ENCODE results near the gene FAM237A.

FAM237A gene

GRCh38 chr2:206611736-206612135, 30.6 kb upstream of the FAM237A start:
- peaks cover 5% of the 10 kb centered on the region for H3K4me1 Mint-ChIP-seq

GRCh38 chr2:206614811-206615210, 27.5 kb upstream of the FAM237A start:
- no peak for DNase-seq
- Mint-ChIP-seq H3K27ac (no peak overlapping the region), H3K4me1 (no peaks in the 10 kb centered on the region), H3K27me3 (ENCODE audit: low read depth, poor library complexity) (no peaks in the 10 kb centered on the region), H3K36me3 (ENCODE audit: low read depth) (peaks cover 6% of the 10 kb centered on the region), H3K4me3 (no peak overlapping the region), H3K9me3 (no peaks in the 10 kb centered on the region)
- no peak for TF ChIP-seq CTCF (IDR thresholded peaks at IDR 0.05)

More at GRCh38 chr2:206611736-206612135, 30.6 kb upstream of the FAM237A start:
- no peak for DNase-seq
- Mint-ChIP-seq H3K4me3 (no peak overlapping the region), H3K36me3 (ENCODE audit: low read depth) (peaks cover 6% of the 10 kb centered on the region), H3K27ac (peak overlapping the region; percentile 73), H3K9me3 (no peaks in the 10 kb centered on the region), H3K27me3 (ENCODE audit: low read depth, poor library complexity) (no peaks in the 10 kb centered on the region)
- TF ChIP-seq CTCF (IDR thresholded peaks at IDR 0.05), result no peak

GRCh38 chr2:206615417-206616089, 26.7 kb upstream of the FAM237A start:
- no peaks in the 10 kb centered on the region for H3K27me3 Mint-ChIP-seq (ENCODE audit: low read depth, poor library complexity)
- H3K4me3 Mint-ChIP-seq, result no peak overlapping the region
- H3K9me3 Mint-ChIP-seq, result no peaks in the 10 kb centered on the region
- H3K4me1 Mint-ChIP-seq, result no peaks in the 10 kb centered on the region
- no peak for TF ChIP-seq CTCF (IDR thresholded peaks at IDR 0.05)
- no peak for DNase-seq
- H3K27ac Mint-ChIP-seq, result no peak overlapping the region
- peaks cover 6% of the 10 kb centered on the region for H3K36me3 Mint-ChIP-seq (ENCODE audit: low read depth)

- H3K36me3 Mint-ChIP-seq (ENCODE audit: low read depth), result peaks cover 6% of the 10 kb centered on the region
- no peak overlapping the region for H3K4me3 Mint-ChIP-seq
- no peak overlapping the region for H3K27ac Mint-ChIP-seq
- no peaks in the 10 kb centered on the region for H3K27me3 Mint-ChIP-seq (ENCODE audit: low read depth, poor library complexity)
- DNase-seq, result no peak
- no peaks in the 10 kb centered on the region for H3K9me3 Mint-ChIP-seq
- no peak for TF ChIP-seq CTCF (IDR thresholded peaks at IDR 0.05)
- H3K4me1 Mint-ChIP-seq, result no peaks in the 10 kb centered on the region
Observed at GRCh38 chr2:206616151-206616550, 26.1 kb upstream of the FAM237A start.

- Mint-ChIP-seq H3K4me3 (no peak overlapping the region), H3K4me1 (no peaks in the 10 kb centered on the region), H3K36me3 (ENCODE audit: low read depth) (no peaks in the 10 kb centered on the region), H3K27me3 (ENCODE audit: low read depth, poor library complexity) (no peaks in the 10 kb centered on the region), H3K27ac (no peak overlapping the region), H3K9me3 (no peaks in the 10 kb centered on the region)
- TF ChIP-seq CTCF (IDR thresholded peaks at IDR 0.05), result no peak
- DNase-seq, result no peak
Observed at GRCh38 chr2:206619011-206619410, 23.3 kb upstream of the FAM237A start.

GRCh38 chr2:206626108-206626507, 16.2 kb upstream of the FAM237A start:
- H3K27me3 Mint-ChIP-seq (ENCODE audit: low read depth, poor library complexity), result peaks cover 18% of the 10 kb centered on the region

More at GRCh38 chr2:206626108-206626507, 16.2 kb upstream of the FAM237A start:
- no peak for DNase-seq
- H3K4me1 Mint-ChIP-seq, result no peaks in the 10 kb centered on the region
- H3K27ac Mint-ChIP-seq, result no peak overlapping the region
- no peaks in the 10 kb centered on the region for H3K36me3 Mint-ChIP-seq (ENCODE audit: low read depth)
- no peak for TF ChIP-seq CTCF (IDR thresholded peaks at IDR 0.05)
- no peaks in the 10 kb centered on the region for H3K9me3 Mint-ChIP-seq
- H3K4me3 Mint-ChIP-seq, result no peak overlapping the region

Measured in nephron progenitor cell (in vitro differentiated cells).